ENCODE results near the gene PLVAP.

PLVAP gene

GRCh38 chr19:17357078-17357666 lies 20.0 kb downstream of the PLVAP start:
- DNase-seq (ENCODE audit: low spot score) = no peak

GRCh38 chr19:17353386-17353785 lies 23.8 kb downstream of the PLVAP start:
- no peak for DNase-seq (ENCODE audit: low spot score)

DNA sequence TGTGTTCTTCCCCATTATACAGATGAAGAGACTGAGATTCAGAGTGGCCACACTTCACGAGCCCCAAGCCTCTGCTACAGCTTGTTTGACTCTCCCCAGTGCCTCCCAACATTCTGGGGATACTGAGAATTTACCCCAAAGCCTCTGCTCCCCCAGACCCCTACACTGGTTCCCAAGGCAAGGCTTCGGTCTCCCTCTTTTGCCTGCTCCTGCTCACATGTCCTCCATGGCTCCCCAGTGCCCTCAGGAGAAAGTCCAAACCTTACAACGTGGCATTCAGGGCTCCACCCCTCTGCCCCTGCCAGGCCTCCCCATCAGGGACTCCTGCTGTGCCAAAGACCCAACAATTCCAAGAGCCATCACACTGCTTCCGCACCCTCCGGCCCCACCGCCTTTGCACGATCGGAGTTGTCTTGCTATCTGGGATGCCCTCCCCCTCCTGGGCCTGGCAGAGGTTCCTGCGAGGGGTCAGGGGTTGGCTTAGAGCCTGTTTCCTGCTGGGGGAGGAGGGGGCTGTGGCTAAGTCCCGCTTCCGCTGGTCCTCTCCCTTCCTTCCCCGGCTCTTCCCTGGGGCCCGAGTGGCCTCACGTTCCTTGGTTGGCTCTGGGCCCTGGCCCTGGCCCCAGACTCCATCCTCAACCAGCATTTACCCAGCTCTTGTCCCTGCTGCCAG lies 24.4 kb downstream of the PLVAP start:
- no peak for DNase-seq (ENCODE audit: low spot score)

DNA sequence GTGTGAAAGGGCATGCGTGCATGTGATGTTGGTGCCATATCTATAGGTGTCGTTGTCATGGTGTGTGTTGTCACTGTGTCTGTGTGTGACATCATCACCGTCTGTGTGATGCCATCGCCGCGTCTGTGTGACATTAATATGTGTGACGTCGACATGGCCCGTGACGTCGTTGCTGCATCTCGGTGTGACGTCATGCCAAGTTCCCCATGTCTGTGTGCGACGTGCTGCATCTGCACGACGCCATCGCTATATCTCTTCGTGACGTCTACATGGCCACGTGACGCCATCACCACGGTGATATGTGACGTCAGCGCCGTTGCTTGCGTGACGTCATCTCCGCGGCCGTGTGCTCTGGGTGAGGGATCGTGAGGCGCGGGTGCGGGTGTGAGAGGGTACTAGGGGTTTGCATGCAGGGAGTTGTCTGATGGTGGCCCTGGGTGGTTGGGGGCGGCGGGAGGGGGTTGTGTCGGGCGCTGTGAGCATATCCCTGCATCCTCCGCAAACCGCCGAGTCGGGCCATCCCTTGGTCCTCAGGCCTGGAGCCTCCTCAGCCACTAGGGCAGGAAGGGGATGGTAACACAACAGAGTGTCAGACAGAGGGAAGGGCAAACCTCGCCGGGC lies 25.2 kb downstream of the PLVAP start:
- no peak for DNase-seq (ENCODE audit: low spot score)

- peak; percentile 4 for DNase-seq (ENCODE audit: low spot score)
Measured at GRCh38 chr19:17348700-17349099, 28.4 kb downstream of the PLVAP start.

- DNase-seq (ENCODE audit: low spot score) = no peak
Measured at GRCh38 chr19:17347877-17348276, 29.3 kb downstream of the PLVAP start.

- no peak for DNase-seq (ENCODE audit: low spot score)
Measured at GRCh38 chr19:17347361-17347760, 29.8 kb downstream of the PLVAP start.

- DNase-seq (ENCODE audit: low spot score) = peak; percentile 75
Measured at GRCh38 chr19:17346109-17346671, 31.0 kb downstream of the PLVAP start.

GRCh38 chr19:17341845-17342244 lies 35.3 kb downstream of the PLVAP start:
- DNase-seq (ENCODE audit: low spot score) = no peak

GRCh38 chr19:17341386-17341785 lies 35.8 kb downstream of the PLVAP start:
- no peak for DNase-seq (ENCODE audit: low spot score)

DNA sequence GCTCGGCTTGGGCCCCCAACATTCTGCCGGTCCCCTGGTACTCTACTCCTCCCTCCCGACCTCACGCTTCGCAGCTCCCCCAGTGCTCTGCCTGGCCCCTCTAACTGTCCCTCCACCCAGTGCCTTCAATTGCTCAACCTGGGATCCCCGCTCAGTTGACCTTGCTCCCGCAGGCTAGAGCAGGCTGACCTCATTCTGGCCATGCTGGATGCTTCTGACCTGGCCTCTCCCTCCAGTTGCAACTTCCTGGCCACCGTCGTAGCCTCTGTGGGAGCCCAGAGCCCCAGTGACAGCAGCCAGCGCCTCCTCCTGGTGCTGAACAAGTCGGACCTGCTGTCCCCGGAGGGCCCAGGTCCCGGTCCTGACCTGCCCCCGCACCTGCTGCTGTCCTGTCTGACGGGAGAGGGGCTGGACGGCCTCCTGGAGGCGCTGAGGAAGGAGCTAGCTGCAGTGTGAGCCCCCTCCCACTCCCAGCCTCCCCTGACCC lies 36.2 kb downstream of the PLVAP start:
- no peak for DNase-seq (ENCODE audit: low spot score)

DNA sequence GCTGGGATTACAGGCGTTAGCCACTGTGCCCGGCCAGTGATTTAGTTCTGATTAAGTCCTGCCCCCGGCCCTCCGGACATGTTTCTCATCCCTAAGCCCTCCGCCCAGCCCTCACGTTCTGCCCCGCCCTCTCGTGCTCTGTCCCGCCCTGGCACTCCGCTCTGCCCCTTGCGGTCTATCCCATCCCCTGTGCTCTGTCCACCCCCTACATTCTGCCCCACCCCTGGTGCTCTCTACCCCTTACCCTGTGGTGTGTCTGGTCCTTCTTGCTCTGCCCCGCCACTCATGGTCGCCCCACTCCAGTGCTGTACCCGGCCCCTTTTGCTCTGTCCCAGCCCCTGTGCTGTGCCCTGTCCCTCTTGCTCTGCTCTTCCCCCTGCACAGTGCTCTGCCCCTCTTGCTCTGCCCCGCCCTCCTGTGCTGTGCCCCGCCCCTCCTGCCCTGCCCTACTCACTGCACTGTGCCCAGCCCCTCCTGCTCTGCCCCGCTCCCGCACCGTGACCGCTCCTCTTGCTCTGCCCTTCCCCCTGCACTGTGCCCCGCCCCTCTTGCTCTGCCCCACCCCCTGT lies 36.8 kb downstream of the PLVAP start:
- no peak for DNase-seq (ENCODE audit: low spot score)

DNA sequence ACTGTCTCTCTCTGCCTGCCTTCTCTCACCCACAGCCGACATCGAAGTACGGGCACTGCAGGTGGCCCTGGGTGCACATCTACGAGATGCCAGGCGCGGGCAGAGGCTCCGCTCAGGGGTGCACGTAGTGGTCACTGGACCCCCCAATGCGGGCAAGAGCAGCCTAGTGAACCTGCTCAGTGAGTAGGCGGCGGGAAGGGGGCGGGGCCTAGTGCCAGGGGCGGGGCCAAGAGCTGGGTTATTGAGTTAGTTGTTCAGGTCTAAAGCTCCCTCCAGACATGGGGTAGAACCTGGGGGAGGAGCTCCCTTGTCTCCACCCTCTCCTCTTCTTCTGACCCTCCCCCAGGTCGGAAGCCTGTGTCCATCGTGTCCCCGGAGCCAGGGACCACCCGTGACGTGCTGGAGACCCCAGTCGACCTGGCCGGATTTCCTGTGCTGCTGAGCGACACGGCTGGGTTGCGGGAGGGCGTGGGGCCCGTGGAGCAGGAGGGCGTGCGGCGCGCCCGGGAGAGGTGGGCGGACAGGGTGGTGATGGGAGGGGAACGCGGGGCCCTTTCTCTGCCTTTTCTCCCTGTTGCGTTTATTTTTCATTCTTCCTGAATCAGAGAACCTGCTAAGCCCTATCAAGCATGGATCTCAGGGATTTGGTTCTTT lies 37.9 kb downstream of the PLVAP start:
- DNase-seq (ENCODE audit: low spot score) = no peak

- DNase-seq (ENCODE audit: low spot score) = no peak
Measured at GRCh38 chr19:17338433-17339078, 38.6 kb downstream of the PLVAP start.

- peak; percentile 33 for DNase-seq (ENCODE audit: low spot score)
Measured at GRCh38 chr19:17337675-17338432, 39.3 kb downstream of the PLVAP start.

GRCh38 chr19:17336872-17337674 lies 40.1 kb downstream of the PLVAP start, which contains the start of gene GTPBP3:
Gene GTPBP3, plus strand, starts transcription at chr19:17337553. Its CDS starts 59 bp downstream, at chr19:17337612.
- peak; percentile 98 for DNase-seq (ENCODE audit: low spot score)

- no peak for DNase-seq (ENCODE audit: low spot score)
Measured at GRCh38 chr19:17335575-17335974, 41.6 kb downstream of the PLVAP start.

DNA sequence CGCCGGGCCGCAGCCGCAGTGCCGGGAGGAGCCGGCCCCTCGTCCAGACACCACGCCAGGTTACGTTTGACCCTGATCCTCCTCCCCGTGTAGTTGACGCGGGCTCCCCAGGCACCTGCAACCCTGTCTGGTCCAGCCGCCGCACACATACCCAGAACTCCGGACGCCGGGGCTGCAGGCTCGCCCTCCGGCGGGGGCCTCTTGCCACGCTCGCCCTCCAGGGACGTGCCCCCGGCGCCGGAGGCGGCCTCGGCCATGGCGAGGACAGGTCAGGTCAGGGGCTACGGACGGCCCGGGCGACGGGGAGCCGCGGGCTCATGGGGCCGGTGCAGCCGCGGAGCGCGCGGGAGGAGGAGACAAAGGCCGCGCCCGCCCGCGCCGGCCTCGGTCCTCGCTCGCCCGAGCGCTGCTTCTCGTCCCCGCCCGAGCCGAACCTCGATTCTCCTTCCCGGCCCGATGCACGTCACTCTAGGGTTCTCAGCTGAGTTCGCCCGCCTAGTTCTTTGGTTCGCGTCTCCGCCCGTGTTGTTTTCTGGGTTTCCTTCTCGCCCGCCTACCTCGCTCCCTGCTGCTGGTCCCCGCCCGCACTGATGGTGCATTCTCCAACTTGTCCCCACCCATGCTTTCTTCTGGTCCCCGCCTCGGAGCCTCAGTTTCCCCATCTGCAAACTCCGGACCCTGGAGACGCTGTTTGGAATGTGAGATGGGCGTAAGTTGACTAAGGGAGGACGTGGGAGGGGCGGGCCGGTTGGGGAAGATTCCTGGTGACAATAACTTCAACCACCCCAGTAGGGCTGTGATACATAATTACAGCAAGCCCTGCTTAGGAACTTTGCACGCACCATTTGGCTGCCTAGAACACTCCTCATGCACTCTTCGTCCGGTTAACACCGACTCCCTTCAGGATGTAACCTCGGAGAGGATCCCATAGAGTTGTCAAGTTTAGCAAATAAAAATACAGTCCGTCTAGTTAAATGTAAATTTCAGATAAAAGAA lies 42.4 kb downstream of the PLVAP start, which contains the start of gene ANO8:
Gene ANO8 (minus strand): TSS at position 442 of the 996 bp plus-strand sequence. CDS start 185 bp downstream, at position 257.
- peak; percentile 93 for DNase-seq (ENCODE audit: low spot score)

Data from LoVo (cell line).